Neural cell (in vitro differentiated cells): ENCODE data around the gene MEGF6. TPM values are rescaled to one million over a fixed set of nuclear protein-coding genes. Genes with fewer than 3 reads are reported as not detected.

Experiments
- H2AFZ ChIP-seq: fragments of 200-600, 300-800 bp; sonication (generic), shearing (Covaris generic); 2 replicates; pipeline ENCODE4 v1.6.0; 2014; ENCODE audit warnings: low read depth, mild to moderate bottlenecking, antibody characterized with exemption, low read length, moderate library complexity
- H3F3A ChIP-seq: fragments of 200-600 bp; shearing (Covaris generic); 2 replicates; pipeline ENCODE4 v1.6.1; 2016; ENCODE audit warnings: mild to moderate bottlenecking, moderate library complexity, mixed read lengths, antibody characterized with exemption, low read length; ENCODE audit not compliant: insufficient read depth, poor library complexity, severe bottlenecking
- H3K27ac ChIP-seq: fragments of 200-600, 300-800 bp; sonication (generic), shearing (Covaris generic); 2 replicates; pipeline ENCODE4 v1.5.1; 2014; ENCODE audit warnings: mild to moderate bottlenecking, low read length, moderate library complexity
- H3K27me3 ChIP-seq: fragments of 300-800, 200-600 bp; sonication (generic), shearing (Covaris generic); 2 replicates; pipeline ENCODE4 v1.6.0; 2014; ENCODE audit warnings: mild to moderate bottlenecking, low read depth, low read length, moderate library complexity; ENCODE audit not compliant: insufficient read depth
- H3K36me3 ChIP-seq: fragments of 300-800, 200-600 bp; sonication (generic), shearing (Covaris generic); 2 replicates; pipeline ENCODE4 v1.5.1; 2014; ENCODE audit warnings: mild to moderate bottlenecking, antibody characterized with exemption, low read length, moderate library complexity; ENCODE audit not compliant: insufficient read depth
- H3K4me2 ChIP-seq: fragments of 300-800, 200-600 bp; sonication (generic), shearing (Covaris generic); 2 replicates; pipeline ENCODE4 v1.6.0; 2014; ENCODE audit warnings: mild to moderate bottlenecking, low read length
- H3K4me3 ChIP-seq: fragments of 300-800, 200-600 bp; sonication (generic), shearing (Covaris generic); 2 replicates; pipeline ENCODE4 v1.5.1; 2014; ENCODE audit warnings: mild to moderate bottlenecking, low read length, moderate library complexity
- H3K79me2 ChIP-seq: fragments of 200-600 bp; shearing (Covaris generic); replicated peaks from 2 replicates; pipeline ENCODE4 v1.6.0; 2014; ENCODE audit warnings: mild to moderate bottlenecking, low read length, moderate library complexity; ENCODE audit not compliant: insufficient read depth
- H3K9ac ChIP-seq: fragments of 300-800, 200-600 bp; sonication (generic), shearing (Covaris generic); 2 replicates; pipeline ENCODE4 v1.6.1; 2016; ENCODE audit warnings: mild to moderate bottlenecking, low read length, mixed read lengths
- H3K9me2 ChIP-seq: fragments of 200-600 bp; shearing (Covaris generic); 2 replicates; pipeline ENCODE4 v1.6.1; 2016; ENCODE audit warnings: mild to moderate bottlenecking, low read length, mixed read lengths; ENCODE audit not compliant: insufficient read depth
- H3K9me3 ChIP-seq: fragments of 200-600, 300-800 bp; sonication (generic), shearing (Covaris generic); 2 replicates; pipeline ENCODE4 v1.6.1; 2016; ENCODE audit warnings: mild to moderate bottlenecking, mixed run types, low read length, moderate library complexity, mixed read lengths
- H4K20me1 ChIP-seq: fragments of 200-600 bp; shearing (Covaris generic); 2 replicates; pipeline ENCODE4 v1.6.1; 2016; ENCODE audit warnings: mild to moderate bottlenecking, mixed run types; ENCODE audit not compliant: insufficient read depth
- EP300 ChIP-seq: fragments of 450-650 bp; conservative IDR thresholded peaks from 2 replicates; pipeline ENCODE4 v1.6.1; 2014; ENCODE audit warnings: antibody characterized with exemption, mild to moderate bottlenecking, moderate library complexity; ENCODE audit not compliant: poor library complexity, severe bottlenecking
- EZH2 ChIP-seq: fragments of 200-600, 300-800 bp; shearing (Covaris generic), sonication (generic); IDR thresholded peaks from 2 replicates; pipeline ENCODE4 v1.6.1; 2014; ENCODE audit warnings: antibody characterized with exemption, low read length, borderline replicate concordance, mild to moderate bottlenecking; ENCODE audit not compliant: insufficient read depth, poor library complexity, severe bottlenecking
- MXI1 ChIP-seq: fragments of 450-650 bp; conservative IDR thresholded peaks from 2 replicates; pipeline ENCODE4 v1.6.1; 2014; ENCODE audit warnings: antibody characterized with exemption, mild to moderate bottlenecking; ENCODE audit not compliant: poor library complexity, severe bottlenecking
- POLR2AphosphoS5 ChIP-seq: IDR thresholded peaks from 2 replicates; pipeline ENCODE4 v1.6.1; 2012
- RAD21 ChIP-seq: fragments of 450-650 bp; conservative IDR thresholded peaks from 2 replicates; pipeline ENCODE4 v1.6.1; 2014; ENCODE audit warnings: antibody characterized with exemption, mild to moderate bottlenecking, moderate library complexity
- REST ChIP-seq: IDR thresholded peaks from 2 replicates; pipeline ENCODE4 v1.6.1; 2012; ENCODE audit warnings: borderline replicate concordance
- SMC3 ChIP-seq: fragments of 450-650 bp; conservative IDR thresholded peaks from 2 replicates; pipeline ENCODE4 v1.6.1; 2014; ENCODE audit warnings: antibody characterized with exemption, mild to moderate bottlenecking, moderate library complexity; ENCODE audit not compliant: poor library complexity
- TAF1 ChIP-seq: IDR thresholded peaks from 2 replicates; pipeline ENCODE4 v1.6.1; 2012; ENCODE audit warnings: low read depth
- polyA plus RNA-seq: library from polyadenylated mRNA; depleted of rRNA; stranded (reverse); fragments of >200 nt; gene quantifications from 2 replicates; pipeline ENCODE4 v1.2.3, GENCODE V29; 2014

The MEGF6 gene
- polyA plus RNA-seq, 1 donor from 2014 or later: 6.0 TPM

- Histone ChIP-seq H3K9ac (no peak overlapping the region), H2AFZ (no peak overlapping the region), H4K20me1 (no peaks in the 10 kb centered on the region), H3K79me2 (no peaks in the 10 kb centered on the region), H3K27ac (no peak overlapping the region), H3K27me3 (no peaks in the 10 kb centered on the region), H3K9me2 (no peaks in the 10 kb centered on the region), H3K36me3 (no peaks in the 10 kb centered on the region), H3F3A (no peaks in the 10 kb centered on the region), H3K4me3 (no peak overlapping the region), H3K9me3 (no peaks in the 10 kb centered on the region), H3K4me2 (no peak overlapping the region)
- no peak for TF ChIP-seq EP300
- TF ChIP-seq REST: no peak
- TF ChIP-seq TAF1: no peak
- TF ChIP-seq MXI1: no peak
- no peak for TF ChIP-seq RAD21
- no peak for TF ChIP-seq EZH2
- TF ChIP-seq SMC3: no peak
- no peak for TF ChIP-seq POLR2AphosphoS5
Observed at GRCh38 chr1:3593334-3593733, 18.0 kb downstream of the MEGF6 start.

DNA sequence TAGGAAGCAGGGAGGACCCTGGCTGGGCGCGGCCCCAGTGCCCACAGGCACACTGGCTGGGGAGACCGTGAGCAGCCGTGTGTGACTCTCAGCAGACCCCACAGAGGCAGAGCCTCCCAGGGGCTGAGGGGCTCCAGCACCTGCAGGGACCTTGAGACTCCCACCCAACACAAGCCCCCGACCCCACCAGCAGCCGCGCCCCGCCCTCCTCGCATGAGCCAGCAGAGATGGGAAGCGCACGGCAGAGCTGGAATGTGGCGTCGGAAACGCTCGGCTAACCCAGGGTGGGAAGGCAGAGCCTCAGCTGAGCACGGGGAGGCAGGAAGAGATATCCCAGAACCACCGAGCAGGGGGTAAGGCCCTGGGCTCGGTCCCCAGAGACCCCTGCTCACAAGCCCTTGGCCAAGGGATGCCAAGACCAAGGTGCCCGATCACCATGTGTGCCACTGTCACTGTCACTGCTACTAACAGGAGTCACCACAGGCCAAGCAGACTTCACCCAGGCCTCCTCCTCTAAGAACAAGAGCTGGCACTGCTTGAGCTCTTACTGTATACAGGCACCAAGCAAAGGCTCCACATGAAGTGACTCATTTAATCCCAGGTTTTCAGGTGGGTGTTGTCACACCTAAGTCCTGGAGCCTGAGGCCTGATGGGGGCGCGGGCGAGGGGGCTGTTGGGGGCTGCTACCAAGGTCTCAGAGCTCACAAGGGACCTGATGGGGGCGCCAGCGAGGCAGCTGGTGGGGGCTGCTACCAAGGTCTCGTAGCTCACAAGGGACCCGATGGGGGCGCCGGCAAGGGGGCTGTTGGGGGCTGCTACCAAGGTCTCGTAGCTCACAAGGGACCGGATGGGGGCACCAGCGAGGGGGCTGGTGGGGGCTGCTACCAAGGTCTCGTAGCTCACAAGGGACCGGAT lies 20.1 kb downstream of the MEGF6 start:
- Histone ChIP-seq H3K4me2 (no peak overlapping the region), H3F3A (no peaks in the 10 kb centered on the region), H3K27ac (no peak overlapping the region), H3K9ac (no peak overlapping the region), H3K79me2 (no peaks in the 10 kb centered on the region), H4K20me1 (no peaks in the 10 kb centered on the region), H3K9me2 (no peaks in the 10 kb centered on the region), H2AFZ (no peak overlapping the region), H3K9me3 (no peaks in the 10 kb centered on the region), H3K36me3 (no peaks in the 10 kb centered on the region), H3K27me3 (no peaks in the 10 kb centered on the region), H3K4me3 (no peak overlapping the region)
- TF ChIP-seq RAD21: no peak

GRCh38 chr1:3590139-3590763 lies 21.1 kb downstream of the MEGF6 start:
- H2AFZ ChIP-seq: no peak overlapping the region
- no peak overlapping the region for H3K27ac ChIP-seq
- no peak overlapping the region for H3K9ac ChIP-seq
- TF ChIP-seq SMC3: no peak
- TF ChIP-seq POLR2AphosphoS5: no peak
- no peak for TF ChIP-seq RAD21
- no peaks in the 10 kb centered on the region for H3F3A ChIP-seq
- no peaks in the 10 kb centered on the region for H3K27me3 ChIP-seq
- H3K79me2 ChIP-seq: no peaks in the 10 kb centered on the region
- no peaks in the 10 kb centered on the region for H3K36me3 ChIP-seq
- H3K9me3 ChIP-seq: no peaks in the 10 kb centered on the region
- H3K4me2 ChIP-seq: no peak overlapping the region
- H3K9me2 ChIP-seq: no peaks in the 10 kb centered on the region
- H3K4me3 ChIP-seq: no peak overlapping the region
- H4K20me1 ChIP-seq: no peaks in the 10 kb centered on the region
